ENCODE measurements around the gene SYT17.

SYT17 gene

DNA sequence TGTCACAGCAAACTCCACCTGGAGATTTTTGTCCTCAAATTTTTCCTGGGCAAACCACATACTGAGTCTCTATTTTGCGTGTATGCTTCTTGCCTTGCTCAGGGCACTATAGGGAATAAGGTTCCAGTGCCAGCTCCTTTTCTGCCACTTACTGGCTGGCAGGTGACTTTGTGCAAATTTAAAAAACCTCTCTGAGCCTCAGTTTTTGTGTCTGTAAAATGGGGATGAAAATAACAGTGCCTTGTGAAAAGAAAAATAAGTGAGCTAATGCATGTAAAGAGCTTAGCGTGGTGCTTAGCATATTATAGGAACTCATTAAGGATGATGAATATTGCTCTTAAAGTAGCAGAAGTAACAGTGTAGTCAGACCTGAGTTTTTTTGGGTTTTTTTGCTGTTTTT, 137.4 kb downstream of the SYT17 start:
- TF ChIP-seq, protein P1, sequence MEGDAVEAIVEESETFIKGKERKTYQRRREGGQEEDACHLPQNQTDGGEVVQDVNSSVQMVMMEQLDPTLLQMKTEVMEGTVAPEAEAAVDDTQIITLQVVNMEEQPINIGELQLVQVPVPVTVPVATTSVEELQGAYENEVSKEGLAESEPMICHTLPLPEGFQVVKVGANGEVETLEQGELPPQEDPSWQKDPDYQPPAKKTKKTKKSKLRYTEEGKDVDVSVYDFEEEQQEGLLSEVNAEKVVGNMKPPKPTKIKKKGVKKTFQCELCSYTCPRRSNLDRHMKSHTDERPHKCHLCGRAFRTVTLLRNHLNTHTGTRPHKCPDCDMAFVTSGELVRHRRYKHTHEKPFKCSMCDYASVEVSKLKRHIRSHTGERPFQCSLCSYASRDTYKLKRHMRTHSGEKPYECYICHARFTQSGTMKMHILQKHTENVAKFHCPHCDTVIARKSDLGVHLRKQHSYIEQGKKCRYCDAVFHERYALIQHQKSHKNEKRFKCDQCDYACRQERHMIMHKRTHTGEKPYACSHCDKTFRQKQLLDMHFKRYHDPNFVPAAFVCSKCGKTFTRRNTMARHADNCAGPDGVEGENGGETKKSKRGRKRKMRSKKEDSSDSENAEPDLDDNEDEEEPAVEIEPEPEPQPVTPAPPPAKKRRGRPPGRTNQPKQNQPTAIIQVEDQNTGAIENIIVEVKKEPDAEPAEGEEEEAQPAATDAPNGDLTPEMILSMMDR (IDR thresholded peaks at IDR 0.05; ENCODE audit: unreplicated experiment in 3 of 3), result no peak
- no peaks in the 10 kb centered on the region for H3K4me1 Mint-ChIP-seq
- no peak overlapping the region for H3K4me3 Mint-ChIP-seq
- H3K27ac Mint-ChIP-seq, result no peak overlapping the region
- H3K36me3 Mint-ChIP-seq (ENCODE audit: low read depth), result no peaks in the 10 kb centered on the region
- H3K9me3 Mint-ChIP-seq, result no peaks in the 10 kb centered on the region
- H3K27me3 Mint-ChIP-seq (ENCODE audit: low read depth), result no peaks in the 10 kb centered on the region

DNA sequence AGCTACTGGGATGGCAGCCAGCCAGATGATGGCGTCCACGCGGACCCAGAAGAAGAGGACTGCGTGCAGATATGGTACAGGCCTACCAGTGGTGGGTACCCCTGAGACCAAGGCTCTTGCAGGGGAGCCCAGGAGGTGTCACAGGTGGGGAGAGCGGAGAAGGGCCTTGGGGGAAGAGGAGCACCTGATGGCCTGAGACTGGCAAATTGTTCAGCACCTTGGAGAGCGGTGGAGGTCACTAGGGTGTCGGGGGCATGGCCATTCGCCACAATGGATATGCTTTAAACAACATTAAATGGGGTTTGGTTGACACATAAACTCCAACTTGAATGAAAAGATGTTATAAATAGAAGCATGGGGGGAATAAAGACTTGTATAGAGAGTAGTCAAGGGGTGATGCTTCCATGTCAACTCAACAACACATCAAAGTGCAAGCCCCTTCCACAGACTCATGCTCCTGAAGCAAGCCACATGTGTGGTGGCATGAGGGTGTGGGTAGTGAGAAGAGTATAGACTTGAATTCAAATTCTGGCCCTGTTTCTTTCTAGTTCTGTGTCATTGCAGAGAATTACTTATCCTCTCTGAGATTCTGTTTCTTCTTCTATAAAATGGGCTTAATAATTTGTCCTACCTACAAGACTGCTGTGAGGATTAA, 139.7 kb downstream of the SYT17 start:
- no peak overlapping the region for H3K27ac Mint-ChIP-seq
- no peak overlapping the region for H3K4me3 Mint-ChIP-seq
- no peaks in the 10 kb centered on the region for H3K36me3 Mint-ChIP-seq (ENCODE audit: low read depth)
- TF ChIP-seq, protein P1 (IDR thresholded peaks at IDR 0.05; ENCODE audit: unreplicated experiment in 3 of 3), result no peak
- H3K9me3 Mint-ChIP-seq, result peaks cover 5% of the 10 kb centered on the region
- no peaks in the 10 kb centered on the region for H3K27me3 Mint-ChIP-seq (ENCODE audit: low read depth)
- H3K4me1 Mint-ChIP-seq, result no peaks in the 10 kb centered on the region

DNA sequence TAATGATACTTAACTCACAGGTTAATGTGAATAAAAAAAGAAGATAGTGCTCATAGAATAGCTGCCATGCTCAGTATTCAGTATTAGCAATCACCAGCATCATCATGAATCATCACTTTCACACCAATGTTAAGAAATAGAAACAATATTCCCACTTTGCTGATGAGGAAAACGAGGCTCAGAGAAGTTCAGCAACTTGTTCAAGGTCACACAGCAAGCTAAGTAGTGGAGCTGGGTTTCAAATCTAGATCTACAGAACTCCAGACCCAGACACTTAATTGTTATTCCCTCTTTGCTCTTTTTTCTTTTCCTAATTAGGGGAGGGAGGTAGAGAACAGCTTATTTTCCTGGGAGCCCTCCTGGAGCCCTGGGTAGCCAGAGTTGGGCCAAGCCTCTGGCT, 140.4 kb downstream of the SYT17 start:
- Mint-ChIP-seq H3K9me3 (peaks cover 11% of the 10 kb centered on the region), H3K4me3 (no peak overlapping the region), H3K27me3 (ENCODE audit: low read depth) (peaks cover 5% of the 10 kb centered on the region), H3K27ac (no peak overlapping the region), H3K36me3 (ENCODE audit: low read depth) (no peaks in the 10 kb centered on the region), H3K4me1 (no peaks in the 10 kb centered on the region)
- TF ChIP-seq, protein P1 (IDR thresholded peaks at IDR 0.05; ENCODE audit: unreplicated experiment in 3 of 3), result no peak

DNA sequence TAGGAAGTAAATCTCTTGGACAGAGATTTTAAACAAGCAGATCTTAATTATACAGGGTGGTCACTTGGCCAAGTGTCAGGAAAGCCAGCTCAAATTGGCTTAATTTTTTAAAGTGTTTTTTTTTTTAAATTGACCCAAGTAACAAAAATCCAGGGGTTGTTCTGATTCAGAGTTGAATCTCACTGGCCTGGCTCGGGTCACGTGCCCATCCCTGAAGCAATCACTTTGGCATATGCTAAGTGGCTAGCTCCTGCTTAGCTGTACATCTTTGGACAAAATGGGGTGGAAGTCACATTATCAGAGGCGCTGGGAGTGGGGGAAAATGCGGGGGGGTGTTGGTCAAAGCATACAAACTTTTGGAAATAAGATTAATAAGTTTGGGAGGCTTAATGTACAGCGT, 141.1 kb downstream of the SYT17 start:
- Mint-ChIP-seq H3K4me3 (no peak overlapping the region), H3K27me3 (ENCODE audit: low read depth) (peaks cover 6% of the 10 kb centered on the region), H3K9me3 (peaks cover 11% of the 10 kb centered on the region), H3K27ac (no peak overlapping the region), H3K36me3 (ENCODE audit: low read depth) (no peaks in the 10 kb centered on the region), H3K4me1 (no peaks in the 10 kb centered on the region)
- TF ChIP-seq, protein P1 (IDR thresholded peaks at IDR 0.05; ENCODE audit: unreplicated experiment in 3 of 3), result no peak

DNA sequence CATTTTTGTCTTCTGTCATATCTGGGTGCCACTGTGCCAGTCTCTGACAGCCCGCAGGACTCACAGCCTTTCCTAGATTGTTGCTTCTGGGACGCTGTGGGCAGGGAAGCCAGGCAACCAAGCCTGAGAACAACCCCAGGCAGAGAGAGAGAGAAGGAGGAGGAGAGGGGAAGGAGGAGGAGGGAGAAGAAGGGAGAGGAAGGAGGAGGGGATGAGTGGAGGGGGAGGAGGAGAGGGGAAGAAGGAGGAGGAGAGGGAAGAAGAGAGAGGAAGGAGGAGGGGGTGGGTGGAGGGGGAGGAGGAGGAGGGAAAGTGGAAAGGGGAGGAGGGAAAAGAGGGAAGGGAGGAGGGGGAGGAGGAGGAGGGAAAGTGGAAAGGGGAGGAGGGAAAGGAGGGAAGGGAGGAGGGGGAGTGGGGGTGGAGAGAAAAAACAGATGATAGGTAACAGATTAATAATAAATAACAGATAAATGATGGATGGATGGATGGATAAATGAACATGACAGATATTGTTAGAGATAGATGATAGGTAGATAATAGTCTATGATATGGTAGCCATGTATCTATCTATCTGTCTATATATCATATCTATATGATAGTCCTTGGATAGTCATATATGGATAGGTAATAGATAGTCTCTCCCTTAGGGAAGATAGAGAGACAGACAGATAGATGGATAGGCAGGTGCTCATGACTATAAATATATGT, 146.8 kb downstream of the SYT17 start:
- TF ChIP-seq, protein P1 (IDR thresholded peaks at IDR 0.05; ENCODE audit: unreplicated experiment in 3 of 3), result no peak
- Mint-ChIP-seq H3K4me3 (no peak overlapping the region), H3K36me3 (ENCODE audit: low read depth) (no peaks in the 10 kb centered on the region), H3K27ac (no peak overlapping the region), H3K4me1 (no peaks in the 10 kb centered on the region), H3K9me3 (peaks cover 11% of the 10 kb centered on the region), H3K27me3 (ENCODE audit: low read depth) (peaks cover 6% of the 10 kb centered on the region)
